ENCODE data around the gene SHISA6. TPM values are rescaled to one million over a fixed set of nuclear protein-coding genes. Genes with fewer than 3 reads are reported as not detected.

The SHISA6 gene
- total and polyA plus RNA-seq, 7 donors: 0.22 to 1.8 (median 0.40) TPM

DNA sequence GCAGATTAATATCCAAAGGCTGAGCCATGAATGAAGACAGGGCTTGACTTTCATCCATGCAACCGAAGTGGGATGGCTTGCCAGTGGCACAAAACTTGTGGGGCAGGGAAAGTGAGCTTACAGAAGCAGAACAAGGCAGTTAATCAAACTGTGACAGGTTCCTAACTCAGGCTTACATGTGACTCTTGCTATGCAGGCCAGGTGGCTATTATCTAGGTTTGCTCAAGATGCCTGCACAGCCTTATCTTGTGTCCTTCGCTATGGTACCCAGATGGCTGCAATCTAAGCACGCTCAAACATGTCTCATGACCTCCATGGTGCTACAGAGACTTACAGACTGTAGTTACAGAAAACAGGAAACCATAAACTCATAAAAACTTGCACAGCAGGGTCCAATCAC is 348.7 kb downstream of the SHISA6 start:
- TF ChIP-seq CTCF (IDR thresholded peaks at IDR 0.05): no peak
- ATAC-seq (no peak), DNase-seq (no peak)
- Histone ChIP-seq H3K4me3 (no peak overlapping the region), H3K9me3 (no peaks in the 10 kb centered on the region), H3K27ac (no peak overlapping the region), H3K4me1 (no peaks in the 10 kb centered on the region), H3K36me3 (ENCODE audit: insufficient read depth in 1 of 2, low read depth in 1 of 2) (no peaks in the 10 kb centered on the region), H3K27me3 (ENCODE audit: insufficient read depth in 3 of 3, low read length in 2 of 3) (no peaks in the 10 kb centered on the region)
- 37 to 41% (median 39%) methylated on average over 3 of the region's 3 CpGs for WGBS, 3 donors
- intact Hi-C loops (cut with DNase I): loop anchor here in 1 of 2 donors (10.0 kb wide), 1 partner anchor 45 kb away; no protein-coding TSS in a partner anchor

- Histone ChIP-seq H3K36me3 (ENCODE audit: insufficient read depth in 1 of 2, low read depth in 1 of 2) (no peaks in the 10 kb centered on the region), H3K9me3 (no peaks in the 10 kb centered on the region), H3K4me1 (no peaks in the 10 kb centered on the region), H3K27ac (peak within 1 kb of the TSS; percentile 3), H3K27me3 (ENCODE audit: insufficient read depth in 3 of 3, low read length in 2 of 3) (peaks cover 0 to 22% (median 2%) of the 10 kb centered on the region in 3 donors), H3K4me3 (peak within 1 kb of the TSS; percentile 56)
- peak; percentile 73 to 95 (median 94) for ATAC-seq
- 1 to 2% (median 1%) methylated on average over 72 to 84 of the region's 84 CpGs for WGBS, 3 donors
- no peak for TF ChIP-seq CTCF (IDR thresholded peaks at IDR 0.05)
- peak; percentile 94 to 95 for DNase-seq
- intact Hi-C loops (cut with DNase I): no loop called here
These were observed 357.5 kb downstream of the SHISA6 start, which contains the start of gene DNAH9 for GRCh38 chr17:11598274-11599221. TSS of gene DNAH9 (plus strand) at chr17:11598470. CDS start at chr17:11598499, 29 bp downstream.

DNA sequence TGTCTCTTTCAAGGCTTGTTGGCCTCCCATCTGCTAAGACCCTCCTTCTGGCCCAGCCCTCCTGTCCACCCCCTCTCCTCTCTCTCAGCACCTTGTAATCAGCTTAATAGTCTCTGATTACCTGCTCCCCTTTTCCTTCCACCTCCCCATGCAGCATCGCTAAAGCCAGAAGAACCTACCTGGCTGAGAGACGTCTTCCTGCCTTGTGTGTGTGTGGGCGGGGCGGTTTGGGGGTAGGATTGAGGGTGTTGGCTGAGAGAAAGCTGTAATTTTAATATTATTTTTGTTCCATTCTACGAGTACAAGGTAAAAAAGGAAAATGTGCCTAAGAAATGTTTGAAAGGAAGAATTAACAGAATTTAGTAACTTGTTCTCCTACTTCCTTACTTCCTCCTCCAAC is 360.6 kb downstream of the SHISA6 start:
- no peaks in the 10 kb centered on the region for H3K4me1 ChIP-seq
- no peak overlapping the region for H3K27ac ChIP-seq
- no peak for DNase-seq
- TF ChIP-seq CTCF (IDR thresholded peaks at IDR 0.05): no peak
- no peaks in the 10 kb centered on the region for H3K9me3 ChIP-seq
- ATAC-seq: no peak
- no peak overlapping the region for H3K4me3 ChIP-seq
- 74 to 75% (median 74%) methylated on average over 5 of the region's 5 CpGs for WGBS, 3 donors
- no peaks in the 10 kb centered on the region for H3K36me3 ChIP-seq (ENCODE audit: insufficient read depth in 1 of 2, low read depth in 1 of 2)
- peaks cover 0 to 22% (median 2%) of the 10 kb centered on the region in 3 donors for H3K27me3 ChIP-seq (ENCODE audit: insufficient read depth in 3 of 3, low read length in 2 of 3)
- intact Hi-C loops (cut with DNase I): no loop called here

DNA sequence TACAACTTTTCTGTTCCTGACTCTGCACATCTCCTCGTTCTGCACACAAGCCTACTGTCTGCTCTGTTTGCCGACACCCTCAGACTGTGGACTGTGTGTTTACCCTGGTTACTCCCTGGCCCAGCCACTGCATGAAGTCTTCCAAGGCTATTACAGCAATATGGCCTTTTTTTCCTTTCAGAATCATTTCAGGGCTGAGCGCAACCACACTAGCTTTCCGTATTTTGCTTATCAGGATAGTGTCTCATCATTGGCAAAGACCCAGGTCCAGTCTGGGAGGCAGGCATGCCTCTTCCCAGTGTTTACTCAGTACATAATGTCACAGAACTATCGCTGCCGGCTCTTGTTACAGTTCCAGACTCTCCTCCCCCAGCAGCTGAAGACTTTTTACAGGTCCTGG is 367.4 kb downstream of the SHISA6 start:
- Histone ChIP-seq H3K27ac (no peak overlapping the region), H3K9me3 (no peaks in the 10 kb centered on the region), H3K27me3 (ENCODE audit: insufficient read depth in 3 of 3, low read length in 2 of 3) (no peaks in the 10 kb centered on the region), H3K4me3 (no peak overlapping the region), H3K4me1 (no peaks in the 10 kb centered on the region), H3K36me3 (ENCODE audit: insufficient read depth in 1 of 2, low read depth in 1 of 2) (no peaks in the 10 kb centered on the region)
- 14 to 25% (median 18%) methylated on average over 6 of the region's 6 CpGs for WGBS, 3 donors
- intact Hi-C loops (cut with DNase I): no loop called here
- no peak for TF ChIP-seq CTCF (IDR thresholded peaks at IDR 0.05)
- peak in 2 of 4 donors; percentile 29 to 30 for ATAC-seq
- DNase-seq: peak in 1 of 2 donors; percentile 29
